IPS DF 4.7 (cell line): ENCODE measurements around the gene HOXC10.

Experiments used
- DNase-seq: peaks from one replicate; pipeline ENCODE4 v3.0.0-alpha.2; 2013; ENCODE audit warnings: low spot score; ENCODE audit errors: extremely low read depth

HOXC10 gene

GRCh38 chr12:53991077-53991460 is 6.1 kb downstream of the HOXC10 start:
- no peak for DNase-seq

- no peak for DNase-seq
These were observed 7.5 kb downstream of the HOXC10 start for GRCh38 chr12:53992377-53992889.

DNA sequence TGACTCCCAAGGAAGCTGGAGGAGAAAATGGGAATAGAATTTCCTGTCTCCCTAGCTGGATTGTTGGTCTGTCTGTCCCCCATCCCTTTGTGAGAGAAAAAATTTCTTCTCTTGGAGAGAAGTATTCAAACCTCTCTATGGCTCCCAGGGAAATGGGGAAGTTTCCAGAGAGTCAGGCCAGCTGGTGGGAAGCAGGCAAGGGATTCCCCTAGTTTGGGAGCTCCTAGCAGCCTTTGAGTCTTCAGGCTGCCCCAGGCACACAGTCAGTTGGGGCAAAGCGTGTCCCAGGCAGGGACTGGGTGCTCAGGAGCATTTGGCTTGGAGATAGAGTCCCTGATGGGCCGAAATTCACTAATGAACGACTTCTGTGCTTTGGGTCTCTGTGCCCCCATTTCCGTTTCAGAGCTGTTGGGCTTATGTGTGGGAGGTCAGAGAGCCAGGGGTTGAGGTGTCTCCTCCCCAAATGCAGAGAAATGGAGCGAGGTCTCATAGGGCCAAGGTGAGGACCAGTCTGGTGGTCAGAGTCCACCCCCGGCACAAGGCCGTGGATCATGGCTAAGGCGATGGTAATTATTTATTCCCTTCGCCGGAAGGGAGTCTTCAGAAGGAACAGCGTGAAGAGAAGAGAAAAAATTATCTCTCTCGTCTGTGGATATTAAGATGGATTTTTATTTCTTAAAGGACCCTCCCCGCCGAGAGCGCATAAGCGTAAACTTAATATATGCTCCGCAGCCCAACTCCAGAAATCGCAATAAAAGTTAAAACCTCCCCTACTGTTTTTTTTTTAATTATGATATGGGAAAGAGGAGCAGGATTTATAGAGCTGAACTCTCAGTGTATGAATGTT is 8.4 kb downstream of the HOXC10 start:
- no peak for DNase-seq

DNA sequence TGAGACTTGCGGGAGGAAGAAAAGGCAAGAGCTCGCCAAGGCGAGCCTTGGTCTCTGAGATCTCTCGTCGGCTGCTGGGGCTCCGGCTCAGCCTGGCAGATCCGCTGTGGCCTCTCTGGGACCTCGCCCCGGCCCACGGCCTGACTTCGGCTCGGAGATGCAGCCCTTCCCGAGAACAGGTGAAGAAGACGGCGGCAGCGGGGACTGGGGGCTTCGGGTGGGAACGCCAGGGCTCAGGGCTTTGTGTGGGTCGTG is 9.0 kb downstream of the HOXC10 start:
- DNase-seq, result no peak

- DNase-seq, result no peak
These were observed 9.5 kb downstream of the HOXC10 start for GRCh38 chr12:53994264-53995001.

GRCh38 chr12:53995002-53995377 is 10.0 kb downstream of the HOXC10 start:
- DNase-seq, result no peak

DNA sequence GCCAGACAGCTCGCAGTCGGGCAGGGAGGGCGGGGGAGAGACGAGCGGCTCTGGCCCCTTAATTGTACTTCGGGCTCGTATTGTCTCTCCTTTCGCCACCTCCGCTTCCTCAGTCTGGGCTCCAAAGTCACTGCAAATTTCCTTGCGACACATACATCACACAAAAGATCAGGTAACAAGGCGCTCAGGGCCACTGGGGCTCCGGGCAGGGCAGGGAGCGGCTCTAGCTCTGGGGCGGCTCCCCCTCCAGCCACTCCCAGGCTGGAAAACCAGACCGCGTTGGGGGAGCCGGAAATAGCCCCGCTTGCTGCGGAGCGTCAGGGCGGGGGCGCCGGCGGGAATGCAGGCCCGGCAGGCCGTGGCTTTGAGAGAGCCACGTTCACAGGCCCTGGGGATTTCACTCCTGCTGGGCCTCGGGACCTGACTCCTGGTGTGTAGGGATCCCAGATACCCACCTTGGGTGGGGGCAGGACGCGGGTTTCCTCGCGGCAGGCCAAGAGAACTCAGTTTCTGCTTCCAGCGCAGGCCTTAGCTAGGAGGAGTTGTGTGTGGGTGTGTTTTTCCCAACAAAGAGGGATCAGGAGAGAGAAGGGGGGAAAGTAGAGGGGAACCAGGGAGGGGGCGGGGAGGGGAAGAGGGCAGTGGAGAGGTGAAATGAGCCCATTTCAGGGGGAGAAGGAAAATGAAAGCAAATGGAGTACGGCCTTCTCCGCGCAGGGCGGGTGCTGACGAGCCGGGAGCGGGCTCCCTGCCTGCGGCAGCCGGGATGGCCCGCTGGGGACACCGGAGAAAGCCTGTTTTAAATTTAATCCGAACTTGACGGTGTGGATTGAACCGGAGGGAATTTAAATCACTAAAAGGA is 10.7 kb downstream of the HOXC10 start:
- DNase-seq, result no peak

DNA sequence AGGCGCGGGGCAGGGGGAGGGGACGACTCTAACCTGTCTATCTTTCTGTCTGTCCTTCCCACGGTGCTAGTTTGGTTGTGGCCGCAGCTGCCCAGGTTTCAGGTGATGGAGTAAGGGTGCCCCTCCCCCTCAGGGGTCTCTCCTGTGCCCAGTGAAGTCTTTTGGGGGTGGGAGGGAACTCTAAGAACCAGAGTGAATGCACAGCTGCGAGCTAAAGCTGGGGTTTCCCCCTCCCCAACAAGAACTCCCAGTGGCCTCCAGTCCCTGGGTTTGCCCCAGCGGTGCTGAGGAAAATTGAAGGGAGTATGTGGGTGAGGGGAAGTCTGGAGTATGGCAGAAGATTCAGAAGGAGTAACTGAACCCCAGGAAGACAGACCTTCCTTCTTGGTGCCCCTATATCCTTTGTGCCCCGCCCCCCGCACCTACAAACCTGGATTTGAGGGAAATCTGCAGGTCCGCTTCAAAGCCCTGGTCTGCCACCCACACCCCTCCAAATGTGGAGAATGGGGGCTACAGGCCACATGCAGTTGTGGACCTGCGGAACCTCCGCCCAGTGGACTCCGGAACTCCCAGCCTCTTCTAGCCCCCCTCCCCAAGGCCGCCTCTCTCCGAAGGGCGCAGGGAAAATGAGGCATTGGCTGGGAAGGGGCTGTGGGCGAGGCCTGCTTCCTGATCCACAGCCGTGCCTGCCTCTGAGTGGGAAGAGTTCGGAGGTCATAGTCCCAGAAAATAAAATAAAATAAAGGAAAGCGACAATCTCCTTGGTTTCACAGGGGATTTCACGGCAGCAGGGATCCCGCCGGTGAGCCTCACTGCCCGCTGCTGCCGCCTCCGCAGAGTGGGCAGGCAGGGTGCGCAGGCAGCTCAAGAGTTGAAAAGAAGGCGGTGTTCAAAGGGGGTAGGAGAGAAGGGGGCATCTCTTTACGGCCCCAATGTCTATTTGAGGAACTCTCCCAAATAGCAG is 11.6 kb downstream of the HOXC10 start:
- no peak for DNase-seq

DNA sequence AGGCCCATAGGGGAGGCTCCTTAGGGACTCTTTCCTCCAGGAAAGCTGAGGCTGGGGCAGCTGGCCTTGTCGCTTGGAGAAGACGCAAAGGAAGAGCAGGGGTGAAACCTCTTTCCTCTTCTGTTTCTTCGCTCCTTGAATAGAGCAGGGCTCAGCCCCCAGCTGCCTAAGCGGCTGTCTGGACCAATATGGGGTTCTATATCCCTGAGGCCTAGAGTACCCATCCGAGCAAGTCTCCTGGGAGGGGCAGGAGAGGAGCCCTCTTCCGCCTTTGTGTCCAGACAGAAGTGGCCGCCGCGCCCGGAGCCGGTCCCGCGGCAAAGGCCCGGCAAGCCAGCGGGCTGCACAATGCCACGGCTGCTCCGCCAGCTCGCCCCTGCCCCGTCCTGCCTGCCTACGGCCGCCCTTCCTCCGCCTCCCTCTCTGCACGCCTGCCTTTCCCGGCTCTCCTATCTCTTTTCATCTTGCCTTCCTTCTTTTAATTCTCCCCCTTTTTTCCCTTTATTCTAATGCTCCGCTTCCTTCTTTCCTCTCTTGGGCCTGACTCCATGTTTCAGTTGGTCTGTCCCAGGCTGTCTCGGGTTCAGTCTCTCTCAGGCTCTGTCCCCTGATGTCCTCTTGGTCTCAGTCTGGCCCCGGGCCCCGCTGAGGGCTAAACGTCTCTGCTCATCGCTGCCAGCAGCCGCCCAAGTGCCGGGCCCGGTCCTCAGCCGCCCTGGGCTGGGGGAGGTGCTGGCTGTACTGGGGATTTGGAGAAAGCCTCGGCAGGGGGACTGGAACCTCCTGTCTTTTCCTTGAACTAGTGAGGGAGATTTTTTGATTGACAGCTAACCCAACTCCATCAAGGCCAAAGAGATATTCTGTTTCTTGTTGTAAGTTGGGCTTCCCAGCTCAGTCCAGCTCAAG is 12.5 kb downstream of the HOXC10 start:
- DNase-seq, result no peak

DNA sequence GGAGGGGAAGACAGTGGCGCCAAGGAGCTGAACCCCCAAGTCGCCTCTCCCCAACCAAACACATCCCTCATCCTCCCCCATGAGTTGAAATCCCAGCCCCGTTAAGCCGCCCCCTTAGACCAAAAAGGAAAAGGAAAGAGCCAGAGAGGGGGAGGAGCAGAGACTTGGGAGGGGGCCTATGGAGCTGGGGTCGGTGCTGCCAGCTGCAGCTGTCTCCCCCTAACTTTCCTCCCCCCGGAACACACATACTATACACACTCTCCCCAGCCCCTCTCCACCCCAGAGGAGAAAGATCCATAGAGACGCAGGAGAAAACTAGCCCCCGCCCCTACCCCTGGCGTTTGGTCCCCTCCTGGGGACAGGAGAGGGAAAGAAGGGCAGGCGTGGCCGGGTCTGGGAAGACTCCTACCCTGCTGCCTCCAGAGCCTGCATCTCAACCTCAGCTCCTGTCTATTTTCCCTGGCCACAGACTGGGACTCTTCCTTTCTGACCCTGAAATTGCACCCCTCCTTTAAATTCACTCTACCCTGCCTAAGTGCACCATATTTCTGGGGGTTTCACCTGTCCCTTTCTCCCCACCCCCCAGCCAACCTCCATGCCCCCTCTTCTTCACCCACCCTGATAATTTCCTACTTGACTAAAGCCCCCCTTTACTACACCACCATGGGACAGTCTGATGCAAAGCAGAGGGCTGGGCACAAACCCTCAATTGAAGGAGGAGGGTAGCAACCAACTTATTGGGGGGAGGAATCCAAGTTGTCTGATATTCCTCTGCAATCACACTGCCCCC is 13.4 kb downstream of the HOXC10 start:
- DNase-seq, result no peak

- no peak for DNase-seq
These were observed 13.9 kb downstream of the HOXC10 start for GRCh38 chr12:53998900-53999236.

DNA sequence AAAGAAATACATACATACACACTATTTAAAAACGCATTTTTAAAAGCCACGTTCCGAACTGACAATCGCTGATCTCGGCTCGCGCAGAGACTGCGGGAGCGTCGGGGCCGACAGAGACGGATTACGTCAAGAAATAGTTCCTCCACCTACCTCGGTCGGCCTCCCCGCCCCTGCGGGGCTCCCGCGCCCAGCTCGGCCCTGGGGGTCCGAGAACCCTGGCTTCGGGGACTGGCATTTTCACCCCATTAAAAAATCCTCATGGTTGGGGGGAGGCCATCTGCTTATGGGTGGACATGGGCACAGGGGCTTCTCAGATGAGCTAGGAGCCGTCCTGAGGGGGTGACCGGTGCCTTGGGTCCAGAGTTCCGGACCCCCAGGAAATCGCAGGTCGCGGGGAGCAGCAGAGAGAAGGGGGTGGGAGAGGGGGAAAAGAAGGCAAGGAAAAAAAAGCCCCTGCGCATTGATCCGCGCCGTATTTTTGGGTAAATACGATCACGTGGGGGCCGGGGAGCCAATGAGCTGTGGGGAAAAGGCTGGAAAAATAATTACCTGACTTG is 14.7 kb downstream of the HOXC10 start:
- DNase-seq, result no peak

DNA sequence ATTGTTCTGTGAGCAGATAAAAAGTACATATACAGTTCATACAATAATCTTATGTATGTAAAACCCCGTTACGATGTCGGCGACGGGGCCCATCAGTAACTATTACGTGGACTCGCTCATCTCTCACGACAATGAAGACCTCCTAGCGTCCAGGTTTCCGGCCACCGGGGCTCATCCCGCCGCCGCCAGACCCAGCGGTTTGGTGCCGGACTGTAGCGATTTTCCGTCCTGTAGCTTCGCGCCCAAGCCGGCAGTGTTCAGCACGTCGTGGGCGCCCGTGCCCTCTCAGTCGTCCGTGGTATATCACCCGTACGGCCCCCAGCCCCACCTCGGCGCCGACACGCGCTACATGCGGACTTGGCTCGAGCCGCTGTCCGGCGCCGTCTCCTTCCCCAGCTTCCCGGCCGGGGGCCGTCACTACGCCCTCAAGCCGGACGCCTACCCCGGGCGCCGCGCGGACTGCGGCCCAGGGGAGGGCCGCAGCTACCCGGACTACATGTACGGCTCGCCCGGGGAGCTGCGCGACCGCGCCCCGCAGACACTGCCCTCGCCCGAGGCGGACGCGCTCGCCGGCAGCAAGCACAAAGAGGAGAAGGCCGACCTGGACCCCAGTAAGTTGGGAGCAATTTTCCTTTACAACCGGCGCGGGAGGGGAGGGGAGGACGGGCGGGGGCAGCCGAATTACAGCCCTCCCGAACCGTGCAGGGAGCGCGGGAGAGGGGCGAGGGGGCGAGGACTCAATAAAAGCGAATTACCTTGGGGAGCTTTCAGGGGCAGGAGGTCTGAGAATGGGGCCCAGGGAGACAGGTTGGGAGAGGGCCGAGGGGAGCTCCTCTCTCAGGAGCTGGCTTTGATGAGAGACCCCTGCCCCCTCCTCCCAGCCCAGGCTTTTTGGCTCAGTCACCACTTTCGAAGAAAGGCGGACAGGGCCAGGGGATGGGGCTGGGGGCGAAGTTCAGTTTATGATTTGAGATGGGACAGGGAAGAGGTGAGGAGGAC is 15.5 kb downstream of the HOXC10 start, which contains the start of gene HOXC9:
Gene HOXC9, plus strand, starts transcription at position 46 of the 999 bp plus-strand sequence. Its CDS starts 28 bp downstream, at position 74.
- DNase-seq, result no peak

GRCh38 chr12:54001283-54002187 is 16.6 kb downstream of the HOXC10 start:
- no peak for DNase-seq

GRCh38 chr12:54002278-54002914 is 17.4 kb downstream of the HOXC10 start:
- no peak for DNase-seq

- DNase-seq, result no peak
These were observed 18.0 kb downstream of the HOXC10 start for GRCh38 chr12:54002915-54003389.
